GM12875 (cell line): ENCODE results near the gene CAMK1D.
A peak's percentile ranks its signal among the peaks of the same experiment; 100 is the strongest.

Source experiments
- H3K4me3 ChIP-seq: one replicate; pipeline ENCODE4 v1.5.1; 2011; ENCODE audit warnings: low read depth, low read length, control low read depth
- CTCF ChIP-seq: IDR thresholded peaks from 2 replicates; pipeline ENCODE4 v1.5.1; 2011; ENCODE audit warnings: low read depth, mild to moderate bottlenecking, control low read depth, inconsistent platforms, low read length, moderate library complexity, borderline replicate concordance; ENCODE audit not compliant: insufficient read depth

Gene CAMK1D

GRCh38 chr10:12707461-12708185 is 358.3 kb downstream of the CAMK1D start:
- peak; percentile 49; the same call in 1 of the 2 replicates for TF ChIP-seq CTCF
- no peak overlapping the region for H3K4me3 ChIP-seq

- H3K4me3 ChIP-seq, result no peak overlapping the region
- no peak for TF ChIP-seq CTCF
Observed at GRCh38 chr10:12709000-12709401, 359.7 kb downstream of the CAMK1D start.

GRCh38 chr10:12709521-12709963 is 360.2 kb downstream of the CAMK1D start:
- no peak overlapping the region for H3K4me3 ChIP-seq
- no peak for TF ChIP-seq CTCF

GRCh38 chr10:12710157-12710556 is 360.8 kb downstream of the CAMK1D start:
- H3K4me3 ChIP-seq, result no peak overlapping the region
- TF ChIP-seq CTCF, result no peak

- no peak overlapping the region for H3K4me3 ChIP-seq
- peak; percentile 92 for TF ChIP-seq CTCF
Observed at GRCh38 chr10:12710594-12711349, 361.4 kb downstream of the CAMK1D start.

- no peak overlapping the region for H3K4me3 ChIP-seq
- TF ChIP-seq CTCF, result no peak
Observed at GRCh38 chr10:12711350-12711708, 362.0 kb downstream of the CAMK1D start.
